GM18511 (cell line): Measurements from ENCODE around the gene PPP1R37.
A peak's percentile ranks its signal among the peaks of the same experiment; 100 is the strongest.

Source experiments
- ATAC-seq: cut with Tn5 transposase; IDR thresholded peaks from one replicate; pipeline ENCODE4 v1.9.1; 2021; ENCODE audit warnings: mild to moderate bottlenecking, moderate library complexity; ENCODE audit not compliant: unreplicated experiment

Gene PPP1R37

GRCh38 chr19:45113628-45114027 lies 20.6 kb downstream of the PPP1R37 start:
- no peak for ATAC-seq

DNA sequence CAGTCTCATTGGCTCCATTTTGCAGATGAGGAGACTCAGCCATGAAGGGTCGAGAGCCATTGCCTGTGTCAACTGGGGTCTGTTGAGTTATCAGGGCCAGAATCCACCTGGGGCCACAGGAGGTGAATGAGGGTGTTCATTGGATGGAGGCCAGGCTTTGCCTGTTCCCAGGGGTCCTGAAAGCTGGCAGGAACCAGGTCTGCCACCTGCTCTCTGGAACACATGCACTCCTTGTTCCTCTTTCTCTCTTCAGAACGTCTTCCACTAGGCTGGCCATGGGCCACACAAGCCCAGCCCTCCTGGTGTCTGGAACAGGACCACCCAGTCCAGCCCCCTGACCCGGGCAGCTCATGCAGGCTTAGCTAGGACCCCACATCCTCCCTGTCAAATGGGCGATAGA lies 21.1 kb downstream of the PPP1R37 start:
- no peak for ATAC-seq

DNA sequence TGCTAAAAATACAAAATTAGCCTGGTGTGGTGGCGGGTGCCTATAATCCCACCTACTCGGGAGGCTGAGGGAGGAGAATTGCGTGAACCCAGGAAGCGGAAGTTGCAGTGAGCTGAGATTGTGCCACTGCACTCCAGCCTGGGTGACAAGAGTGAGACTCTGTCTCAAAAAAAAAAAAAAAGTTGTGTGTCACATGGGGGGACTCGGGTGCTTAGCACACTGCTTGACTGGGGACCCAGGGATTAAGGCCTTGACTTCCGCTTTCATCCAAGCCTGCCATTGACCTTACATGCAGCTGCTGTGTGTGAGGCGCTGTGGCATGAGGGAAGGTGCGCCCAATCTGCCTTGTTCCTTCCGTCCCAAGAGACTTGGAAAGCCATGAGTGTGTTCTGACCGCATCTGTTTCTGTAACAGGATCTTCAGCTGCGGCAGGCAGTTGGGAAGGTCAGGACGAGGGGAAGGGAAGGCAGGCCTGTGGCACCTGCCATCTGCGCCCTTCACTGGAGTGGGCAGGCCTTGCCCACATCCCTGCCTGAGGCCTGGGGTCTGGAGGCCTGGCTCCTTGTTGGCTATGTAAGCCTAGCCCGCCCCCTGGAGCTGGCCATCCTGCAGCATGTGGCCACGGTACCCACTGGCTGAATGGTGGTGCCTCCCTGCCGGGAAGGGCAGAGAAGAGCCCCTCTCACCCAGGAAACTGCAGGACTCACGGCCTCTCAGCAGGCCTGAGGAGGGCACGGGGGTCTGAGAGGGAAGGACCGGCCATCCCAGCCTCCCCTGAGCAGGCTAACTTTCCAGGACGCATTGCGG lies 23.0 kb downstream of the PPP1R37 start:
- no peak for ATAC-seq

DNA sequence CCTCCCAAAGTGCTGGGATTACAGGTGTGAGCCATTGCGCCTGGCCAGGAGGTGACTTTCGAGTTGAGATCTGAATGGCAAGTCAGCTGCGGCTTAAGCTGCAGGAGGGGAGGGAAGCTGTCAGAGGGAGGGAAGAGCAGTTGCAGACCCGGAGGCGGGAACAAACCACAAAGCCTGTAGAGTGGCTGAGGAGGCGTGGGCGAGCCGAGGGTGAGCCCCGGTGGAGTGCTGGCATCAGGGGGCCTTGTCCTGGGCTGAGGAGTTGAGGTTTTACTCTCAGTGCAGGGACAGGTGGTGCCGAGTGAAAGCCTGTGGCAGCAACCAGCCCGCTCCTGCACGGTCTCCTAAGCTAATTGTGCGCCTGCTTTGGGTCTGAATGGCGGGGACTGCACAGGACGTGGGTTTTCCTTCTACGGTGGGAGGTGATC lies 24.2 kb downstream of the PPP1R37 start:
- ATAC-seq, result peak; percentile 47

GRCh38 chr19:45117671-45118070 lies 24.7 kb downstream of the PPP1R37 start:
- ATAC-seq, result no peak

DNA sequence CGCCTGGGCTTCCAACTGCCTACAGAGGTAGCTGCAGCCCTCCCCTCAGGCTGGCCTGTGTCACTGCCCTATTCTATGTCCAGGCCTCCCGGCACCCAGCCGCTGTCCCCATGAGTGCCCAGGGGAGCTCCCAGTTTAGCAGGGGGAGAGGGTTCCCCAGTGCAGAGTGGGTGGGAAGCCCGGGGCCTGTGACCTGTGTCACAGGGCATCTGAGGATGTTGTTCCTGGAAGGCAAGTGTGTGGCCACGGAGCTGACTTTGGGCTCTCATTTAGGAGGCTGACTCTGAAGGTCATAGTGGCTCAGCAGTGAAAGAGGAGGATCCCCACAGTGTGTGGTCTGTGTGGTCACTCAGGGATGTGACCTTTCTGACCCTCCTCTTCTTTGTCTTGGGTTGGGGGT lies 25.1 kb downstream of the PPP1R37 start:
- ATAC-seq, result peak; percentile 12

DNA sequence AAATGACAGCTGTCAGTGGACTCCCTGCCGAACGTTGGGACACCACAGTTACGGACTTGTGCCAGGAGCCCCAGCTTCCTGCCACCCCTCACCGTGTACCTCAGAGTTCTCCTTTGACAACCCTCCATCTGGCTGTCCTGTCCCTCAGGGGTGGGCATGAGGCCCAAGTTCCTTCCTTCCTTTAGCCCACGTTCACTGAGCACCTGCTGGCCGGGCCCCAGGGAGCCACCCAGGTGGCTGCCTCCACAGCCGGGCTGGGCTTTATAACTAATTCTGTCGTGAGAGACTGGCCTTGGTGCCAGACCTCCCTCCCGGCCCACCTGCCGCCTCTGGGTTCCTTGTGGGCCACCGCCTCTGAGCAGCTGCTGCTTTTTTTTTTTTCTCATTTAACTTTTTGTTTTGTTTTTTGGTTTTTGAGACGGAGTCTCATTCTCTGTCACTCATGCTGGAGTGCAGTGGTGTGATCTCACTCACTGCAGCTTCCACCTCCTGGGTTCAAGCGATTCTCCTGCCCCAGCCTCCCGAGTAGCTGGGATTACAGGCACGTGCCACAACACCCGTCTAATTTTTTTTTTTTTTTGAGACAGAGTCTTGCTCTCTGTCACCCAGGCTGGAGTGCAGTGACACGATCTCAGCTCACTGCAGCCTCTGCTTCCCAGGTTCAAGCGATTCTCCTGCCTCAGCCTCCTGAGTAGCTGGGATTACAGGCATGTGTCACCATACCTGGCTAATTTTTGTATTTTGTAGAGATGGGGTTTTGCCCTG lies 25.8 kb downstream of the PPP1R37 start:
- peak; percentile 68 for ATAC-seq

- ATAC-seq, result no peak
Measured at GRCh38 chr19:45119582-45119981, 26.6 kb downstream of the PPP1R37 start.

DNA sequence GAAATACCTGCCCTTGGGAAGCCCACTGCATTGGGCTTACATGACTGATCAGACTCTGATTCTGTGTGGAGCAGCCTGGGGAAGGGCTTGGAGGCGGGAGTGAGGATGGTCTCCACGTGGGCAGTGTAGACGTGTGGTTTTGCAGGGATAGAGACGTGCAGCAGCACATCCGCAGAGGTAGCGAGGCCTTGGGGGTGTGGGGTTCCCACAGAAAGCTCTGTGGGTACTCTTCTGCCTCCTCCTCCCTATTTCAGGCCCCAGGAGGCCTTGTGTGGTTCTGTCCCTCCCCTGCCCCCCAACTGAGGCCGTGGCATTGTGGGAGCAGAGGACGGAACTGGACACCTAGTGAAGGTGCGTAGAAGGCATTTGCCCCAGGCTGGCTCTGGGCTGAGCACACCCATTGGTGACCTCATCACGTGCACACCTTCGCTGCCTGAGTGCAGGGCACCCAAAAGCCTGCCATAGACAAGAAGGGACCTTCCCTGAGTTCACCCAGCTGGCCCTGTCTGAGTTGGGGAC lies 28.9 kb downstream of the PPP1R37 start:
- ATAC-seq, result no peak

DNA sequence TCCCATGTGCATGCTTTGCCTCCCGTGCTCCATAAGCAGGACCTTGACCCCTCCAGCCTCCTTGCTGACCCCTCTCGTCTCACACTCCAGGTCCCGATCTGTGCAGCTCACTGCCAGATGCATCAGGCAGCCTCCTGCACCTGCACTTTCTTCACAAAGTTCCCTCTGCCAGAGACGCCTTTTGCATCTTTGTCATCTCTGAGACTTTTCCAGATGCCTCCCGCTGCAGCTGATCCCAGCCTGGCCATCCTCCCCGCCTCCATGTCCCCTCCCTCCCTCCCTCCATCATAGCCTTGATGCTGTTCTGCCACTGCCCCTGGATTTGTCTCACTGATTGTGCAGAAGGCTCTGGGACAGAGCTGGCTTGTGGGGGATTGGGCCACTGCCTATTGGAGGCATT lies 29.9 kb downstream of the PPP1R37 start:
- no peak for ATAC-seq

DNA sequence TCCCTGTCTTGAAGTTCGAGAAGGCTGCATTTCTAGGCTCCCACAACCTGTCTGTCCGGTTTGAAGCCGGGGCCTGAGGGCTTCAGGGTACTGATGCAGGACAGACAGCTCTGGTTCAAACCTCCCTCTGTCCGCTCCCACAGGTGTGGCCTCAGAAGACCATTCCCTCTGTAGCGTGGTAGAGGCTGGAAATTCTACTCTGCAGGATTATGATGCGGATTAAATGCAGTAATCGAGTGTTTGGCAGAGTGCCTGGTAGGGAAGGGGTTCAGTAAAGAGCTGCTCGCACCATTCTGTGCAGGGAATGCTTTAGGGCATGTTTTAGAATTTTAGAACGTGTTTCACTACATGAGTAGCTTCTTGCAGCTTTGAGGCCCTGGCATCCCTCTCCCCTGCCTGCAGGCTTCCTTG lies 30.5 kb downstream of the PPP1R37 start:
- no peak for ATAC-seq

DNA sequence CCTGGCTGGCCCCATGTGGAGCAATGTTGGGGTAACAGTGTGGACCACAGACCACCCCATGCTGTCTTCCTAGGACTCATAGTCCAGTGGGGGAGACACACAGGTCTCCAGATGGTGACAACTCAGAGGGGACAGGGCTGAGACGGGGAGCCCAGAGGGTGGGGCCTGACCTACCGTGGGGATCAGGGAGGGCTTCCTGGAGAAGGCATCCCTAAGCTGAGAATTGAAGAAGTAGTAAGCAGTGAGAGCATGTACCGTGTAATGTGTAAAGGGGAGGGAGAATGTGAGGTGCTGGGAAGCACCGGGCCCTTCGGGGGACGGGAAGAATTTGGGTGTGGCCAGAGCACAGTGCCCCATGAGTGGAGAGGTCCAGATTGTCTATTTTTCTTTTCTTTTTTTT lies 31.0 kb downstream of the PPP1R37 start:
- no peak for ATAC-seq

DNA sequence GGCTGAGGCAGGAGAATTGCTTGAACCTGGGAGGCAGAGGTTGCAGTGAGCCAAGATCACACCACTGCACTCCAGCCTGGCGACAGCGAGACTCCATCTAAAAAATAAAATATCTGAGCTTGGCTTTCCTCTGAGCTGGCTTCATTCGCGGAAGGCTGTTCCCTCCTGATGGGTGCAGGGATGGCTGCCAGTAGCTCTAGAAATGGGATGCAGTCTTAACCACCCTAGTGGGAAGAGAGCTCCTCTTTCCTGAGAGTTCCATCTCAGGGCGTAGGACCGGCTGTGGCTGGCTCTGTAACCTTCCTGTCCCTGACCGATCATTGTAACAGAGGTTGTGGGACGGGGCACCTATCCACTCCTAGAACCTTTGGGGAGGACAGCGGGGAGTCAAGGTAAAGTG lies 32.4 kb downstream of the PPP1R37 start:
- no peak for ATAC-seq

DNA sequence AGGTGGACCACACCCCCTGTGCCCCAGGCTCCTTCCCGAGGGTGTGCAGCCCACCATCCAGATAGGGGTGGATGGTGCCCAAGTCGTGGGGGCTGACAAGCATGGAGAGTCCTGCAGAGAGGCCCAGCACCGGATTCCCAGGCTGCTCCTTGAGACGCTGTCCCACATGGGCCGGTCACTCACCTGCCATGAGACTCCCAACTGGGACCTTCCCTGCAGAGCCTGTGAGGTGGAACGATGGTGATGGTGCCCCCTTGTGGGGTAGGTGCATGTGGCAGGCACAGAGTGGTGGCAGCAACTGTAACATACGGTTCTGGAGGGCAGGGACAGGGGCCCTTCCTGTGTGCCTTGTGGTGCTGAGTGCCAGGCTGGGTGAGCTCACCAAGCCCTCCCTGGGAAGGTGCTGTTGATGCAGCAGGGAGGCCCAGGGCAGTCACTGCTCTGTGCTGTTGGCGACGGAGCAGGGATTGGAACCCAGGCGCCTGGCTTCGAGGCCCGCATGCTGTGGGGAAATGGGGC lies 33.1 kb downstream of the PPP1R37 start:
- ATAC-seq, result no peak

GRCh38 chr19:45126654-45127053 lies 33.7 kb downstream of the PPP1R37 start:
- ATAC-seq, result no peak

GRCh38 chr19:45128146-45128545 lies 35.2 kb downstream of the PPP1R37 start:
- ATAC-seq, result no peak

GRCh38 chr19:45128806-45129205 lies 35.8 kb downstream of the PPP1R37 start:
- ATAC-seq, result no peak

- ATAC-seq, result no peak
Measured at GRCh38 chr19:45130236-45130635, 37.3 kb downstream of the PPP1R37 start.

DNA sequence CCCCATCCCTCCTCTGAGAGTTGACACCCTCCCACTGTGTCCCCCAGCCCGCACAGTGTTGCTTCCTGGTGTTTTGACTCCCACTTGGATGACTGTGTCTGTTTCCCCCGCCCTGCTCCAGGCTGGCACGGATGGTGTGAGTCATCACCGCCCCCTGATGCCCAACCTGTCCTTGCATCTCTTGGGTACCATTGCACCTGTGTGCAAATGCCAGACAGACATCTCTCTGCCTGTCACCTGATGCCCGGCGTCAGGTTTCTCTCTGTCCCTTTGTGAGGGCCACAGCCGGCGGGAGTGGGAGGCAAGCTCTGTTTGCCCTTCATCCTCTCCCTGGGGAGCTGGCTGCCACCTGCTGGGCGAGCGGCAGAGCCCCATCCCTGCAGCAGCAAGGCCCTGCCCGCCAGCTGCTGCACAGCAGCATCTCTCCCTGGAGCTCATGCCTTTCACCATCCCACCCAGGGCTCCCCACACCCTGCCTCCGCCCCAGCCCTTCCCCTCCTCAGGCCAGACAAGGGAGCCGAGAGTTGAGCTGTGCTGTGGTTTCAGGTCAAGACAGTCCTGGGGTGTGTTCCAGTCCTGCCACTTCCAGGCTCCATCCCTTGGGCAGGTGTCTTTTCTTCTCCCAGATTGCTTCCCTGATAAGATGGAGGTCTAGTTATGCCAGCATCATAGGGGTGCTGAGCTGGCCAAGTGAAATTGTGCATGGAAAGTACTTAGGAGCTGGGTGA lies 38.1 kb downstream of the PPP1R37 start:
- no peak for ATAC-seq

DNA sequence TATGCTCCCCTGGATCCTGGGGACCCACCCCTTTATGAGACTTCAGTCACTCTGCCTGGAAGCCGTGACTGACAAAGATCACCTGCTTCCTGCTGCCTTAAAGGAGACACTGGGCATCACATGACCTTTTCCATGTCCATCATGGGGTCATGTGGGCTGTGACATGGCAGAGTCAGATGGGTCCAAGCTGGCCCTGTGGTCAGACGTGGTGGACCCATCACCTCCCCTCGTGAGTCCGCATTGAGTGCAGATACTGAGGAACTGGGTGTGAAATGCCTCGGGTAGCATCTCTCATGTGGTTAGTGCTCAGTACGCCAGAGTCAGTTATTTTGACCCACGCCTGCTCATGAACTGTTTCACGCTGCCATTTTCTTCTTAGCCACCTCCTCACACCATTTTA lies 40.7 kb downstream of the PPP1R37 start:
- no peak for ATAC-seq
